GM12801 (cell line): ENCODE measurements around the gene IZUMO4.

ENCODE experiments used
- CTCF ChIP-seq: IDR thresholded peaks from one replicate; pipeline ENCODE4 v1.5.1; 2011; ENCODE audit warnings: control low read depth; ENCODE audit not compliant: insufficient read length; ENCODE audit errors: extremely low read depth

IZUMO4 gene

GRCh38 chr19:2122982-2123381, 26.3 kb downstream of the IZUMO4 start:
- no peak for TF ChIP-seq CTCF

- no peak for TF ChIP-seq CTCF
These were observed 27.1 kb downstream of the IZUMO4 start for GRCh38 chr19:2123682-2124387.

GRCh38 chr19:2126879-2127518, 30.3 kb downstream of the IZUMO4 start:
- no peak for TF ChIP-seq CTCF

- TF ChIP-seq CTCF, result no peak
These were observed 31.0 kb downstream of the IZUMO4 start for GRCh38 chr19:2127758-2128157.

- TF ChIP-seq CTCF, result no peak
These were observed 32.3 kb downstream of the IZUMO4 start for GRCh38 chr19:2129022-2129421.

- no peak for TF ChIP-seq CTCF
These were observed 32.8 kb downstream of the IZUMO4 start for GRCh38 chr19:2129486-2129885.

GRCh38 chr19:2129892-2130770, 33.4 kb downstream of the IZUMO4 start:
- no peak for TF ChIP-seq CTCF
